ENCODE results near the gene PCDH9. TPM values are rescaled to one million over a fixed set of nuclear protein-coding genes. Genes with fewer than 3 reads are reported as not detected.

The PCDH9 gene
- total RNA-seq, 6 experiments from 2014 or later, result 1.6 to 3.9 (median 3.1) TPM

DNA sequence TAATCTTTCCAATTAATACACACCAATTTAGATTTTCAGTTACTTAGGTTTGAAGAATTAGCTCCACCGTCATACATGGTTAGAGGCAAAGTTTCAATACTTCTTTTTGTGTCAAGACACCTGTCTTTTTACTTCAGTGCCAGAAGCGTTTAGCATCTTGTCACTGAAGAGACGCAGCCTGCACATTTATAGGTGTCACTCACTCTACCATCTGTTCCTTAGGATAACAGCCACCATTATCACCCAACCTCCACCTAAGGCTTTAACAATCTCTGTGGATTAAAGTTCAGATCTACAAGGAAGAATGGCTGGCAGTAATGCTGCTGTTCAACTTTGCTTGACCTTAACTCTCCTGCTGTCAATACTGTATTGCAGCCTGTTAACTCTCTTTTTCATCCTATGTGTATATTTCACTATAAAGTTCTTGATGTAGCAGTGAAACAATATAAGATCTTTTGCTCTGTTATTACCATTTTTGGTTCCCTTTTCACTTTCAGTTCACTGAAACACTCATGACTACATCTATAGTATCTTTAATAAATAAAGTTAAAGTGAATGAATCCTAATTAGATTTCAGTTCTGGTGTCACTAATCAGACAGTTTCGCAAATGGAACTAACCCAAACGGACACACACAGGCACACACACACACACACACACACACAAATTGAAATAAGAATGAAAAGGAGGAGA lies 435.6 kb downstream of the PCDH9 start:
- ATAC-seq (no peak), DNase-seq (no peak)
- no peaks in the 10 kb centered on the region for H3K9me3 ChIP-seq
- TF ChIP-seq, protein P1, sequence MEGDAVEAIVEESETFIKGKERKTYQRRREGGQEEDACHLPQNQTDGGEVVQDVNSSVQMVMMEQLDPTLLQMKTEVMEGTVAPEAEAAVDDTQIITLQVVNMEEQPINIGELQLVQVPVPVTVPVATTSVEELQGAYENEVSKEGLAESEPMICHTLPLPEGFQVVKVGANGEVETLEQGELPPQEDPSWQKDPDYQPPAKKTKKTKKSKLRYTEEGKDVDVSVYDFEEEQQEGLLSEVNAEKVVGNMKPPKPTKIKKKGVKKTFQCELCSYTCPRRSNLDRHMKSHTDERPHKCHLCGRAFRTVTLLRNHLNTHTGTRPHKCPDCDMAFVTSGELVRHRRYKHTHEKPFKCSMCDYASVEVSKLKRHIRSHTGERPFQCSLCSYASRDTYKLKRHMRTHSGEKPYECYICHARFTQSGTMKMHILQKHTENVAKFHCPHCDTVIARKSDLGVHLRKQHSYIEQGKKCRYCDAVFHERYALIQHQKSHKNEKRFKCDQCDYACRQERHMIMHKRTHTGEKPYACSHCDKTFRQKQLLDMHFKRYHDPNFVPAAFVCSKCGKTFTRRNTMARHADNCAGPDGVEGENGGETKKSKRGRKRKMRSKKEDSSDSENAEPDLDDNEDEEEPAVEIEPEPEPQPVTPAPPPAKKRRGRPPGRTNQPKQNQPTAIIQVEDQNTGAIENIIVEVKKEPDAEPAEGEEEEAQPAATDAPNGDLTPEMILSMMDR (IDR thresholded peaks at IDR 0.05), result no peak
- TF ChIP-seq POLR2A (IDR thresholded peaks at IDR 0.05), result no peak
- no peaks in the 10 kb centered on the region for H3K36me3 ChIP-seq
- intact Hi-C loops (cut with DNase I), result no loop called here
- no peak overlapping the region for H3K4me3 ChIP-seq
- WGBS (ENCODE audit: insufficient coverage, low coverage, low lambda C conversion rate, missing lambda C conversion rate), result 64% methylated on average over 5 of the region's 5 CpGs
- H3K27ac ChIP-seq, result no peak overlapping the region
- no peaks in the 10 kb centered on the region for H3K27me3 ChIP-seq
- no peaks in the 10 kb centered on the region for H3K4me1 ChIP-seq

DNA sequence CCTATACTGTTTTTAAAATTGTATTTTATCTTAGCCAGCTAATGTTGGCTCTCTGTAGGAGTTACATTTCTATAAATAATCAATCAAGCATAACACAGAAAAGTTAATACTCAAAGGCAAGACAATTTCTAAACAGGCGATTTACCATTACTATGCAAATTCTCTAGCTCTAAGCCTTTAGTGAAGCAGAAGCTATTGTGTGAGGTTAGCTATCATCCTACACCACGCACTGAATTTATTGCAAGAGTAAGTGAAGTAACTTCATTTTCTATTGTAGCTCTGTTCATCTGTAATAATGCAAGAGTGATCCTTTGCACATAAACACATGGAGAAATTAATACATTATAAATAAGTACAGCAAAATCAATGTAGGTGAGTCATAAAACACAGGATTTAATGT lies 439.3 kb downstream of the PCDH9 start:
- H3K4me1 ChIP-seq, result no peaks in the 10 kb centered on the region
- no peak overlapping the region for H3K27ac ChIP-seq
- H3K36me3 ChIP-seq, result no peaks in the 10 kb centered on the region
- no peaks in the 10 kb centered on the region for H3K27me3 ChIP-seq
- DNase-seq (no peak), ATAC-seq (no peak)
- intact Hi-C loops (cut with DNase I), result no loop called here
- no peaks in the 10 kb centered on the region for H3K9me3 ChIP-seq
- no peak overlapping the region for H3K4me3 ChIP-seq
- TF ChIP-seq, protein P1 (IDR thresholded peaks at IDR 0.05), result no peak
- no peak for TF ChIP-seq POLR2A (IDR thresholded peaks at IDR 0.05)
- WGBS (ENCODE audit: insufficient coverage, low coverage, low lambda C conversion rate, missing lambda C conversion rate), result 80% methylated on average over 2 of the region's 2 CpGs

DNA sequence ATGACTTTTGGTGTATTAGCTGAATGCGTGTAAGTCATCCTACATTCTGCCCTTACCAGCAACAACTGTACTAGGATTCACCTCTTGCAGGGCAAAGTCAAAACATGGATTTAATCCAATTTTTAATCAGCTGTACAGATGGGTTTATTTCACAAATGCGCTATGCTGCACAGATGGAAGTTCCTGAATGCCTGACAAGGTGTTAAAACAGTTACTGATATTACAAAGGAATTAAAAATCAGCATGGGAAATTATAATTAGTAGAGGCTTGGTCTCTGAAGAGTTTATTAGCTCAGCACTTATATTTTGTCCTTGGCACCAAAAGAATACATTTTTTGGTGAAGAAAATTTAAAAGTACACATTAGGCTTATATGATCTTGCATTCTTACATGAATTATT lies 448.9 kb downstream of the PCDH9 start:
- ATAC-seq (no peak), DNase-seq (no peak)
- intact Hi-C loops (cut with DNase I), result no loop called here
- no peaks in the 10 kb centered on the region for H3K4me1 ChIP-seq
- H3K4me3 ChIP-seq, result no peak overlapping the region
- TF ChIP-seq, protein P1 (IDR thresholded peaks at IDR 0.05), result no peak
- TF ChIP-seq POLR2A (IDR thresholded peaks at IDR 0.05), result no peak
- H3K27ac ChIP-seq, result no peak overlapping the region
- H3K27me3 ChIP-seq, result no peaks in the 10 kb centered on the region
- 86% methylated on average over 2 of the region's 2 CpGs for WGBS (ENCODE audit: insufficient coverage, low coverage, low lambda C conversion rate, missing lambda C conversion rate)
- no peaks in the 10 kb centered on the region for H3K9me3 ChIP-seq
- H3K36me3 ChIP-seq, result no peaks in the 10 kb centered on the region

DNA sequence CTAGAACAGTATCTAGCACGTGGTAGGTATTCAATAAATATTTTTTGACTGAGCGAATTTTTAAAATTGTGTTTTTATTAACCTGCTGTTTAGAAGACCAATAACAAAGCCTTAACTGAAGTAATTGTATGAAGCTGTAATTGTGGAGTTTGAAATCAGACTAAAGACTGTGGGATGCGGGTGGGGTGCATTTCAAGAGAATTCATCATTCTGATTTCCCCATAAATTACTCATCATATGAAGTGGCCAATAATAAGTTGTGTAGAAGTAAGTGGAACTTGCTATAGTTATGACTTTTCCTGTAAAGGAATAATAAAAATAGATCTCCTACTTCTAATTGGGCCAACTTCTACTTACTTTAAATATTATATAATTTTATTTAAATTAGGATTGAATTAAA lies 449.3 kb downstream of the PCDH9 start:
- H3K27me3 ChIP-seq, result no peaks in the 10 kb centered on the region
- 82% methylated on average over 3 of the region's 3 CpGs for WGBS (ENCODE audit: insufficient coverage, low coverage, low lambda C conversion rate, missing lambda C conversion rate)
- no peak for TF ChIP-seq POLR2A (IDR thresholded peaks at IDR 0.05)
- TF ChIP-seq, protein P1 (IDR thresholded peaks at IDR 0.05), result no peak
- no peaks in the 10 kb centered on the region for H3K9me3 ChIP-seq
- DNase-seq (no peak), ATAC-seq (no peak)
- no peak overlapping the region for H3K27ac ChIP-seq
- no peaks in the 10 kb centered on the region for H3K36me3 ChIP-seq
- H3K4me3 ChIP-seq, result no peak overlapping the region
- no peaks in the 10 kb centered on the region for H3K4me1 ChIP-seq
- intact Hi-C loops (cut with DNase I), result no loop called here

Measured in right lobe of liver (tissue), 6 donors.